GM10847 (cell line): ENCODE results near the gene PIGW.

ENCODE experiments used
- POLR2A ChIP-seq: IDR thresholded peaks from 2 replicates; pipeline ENCODE4 v1.6.1; 2011; ENCODE audit not compliant: insufficient read length; ENCODE audit errors: extremely low read depth

The PIGW gene

DNA sequence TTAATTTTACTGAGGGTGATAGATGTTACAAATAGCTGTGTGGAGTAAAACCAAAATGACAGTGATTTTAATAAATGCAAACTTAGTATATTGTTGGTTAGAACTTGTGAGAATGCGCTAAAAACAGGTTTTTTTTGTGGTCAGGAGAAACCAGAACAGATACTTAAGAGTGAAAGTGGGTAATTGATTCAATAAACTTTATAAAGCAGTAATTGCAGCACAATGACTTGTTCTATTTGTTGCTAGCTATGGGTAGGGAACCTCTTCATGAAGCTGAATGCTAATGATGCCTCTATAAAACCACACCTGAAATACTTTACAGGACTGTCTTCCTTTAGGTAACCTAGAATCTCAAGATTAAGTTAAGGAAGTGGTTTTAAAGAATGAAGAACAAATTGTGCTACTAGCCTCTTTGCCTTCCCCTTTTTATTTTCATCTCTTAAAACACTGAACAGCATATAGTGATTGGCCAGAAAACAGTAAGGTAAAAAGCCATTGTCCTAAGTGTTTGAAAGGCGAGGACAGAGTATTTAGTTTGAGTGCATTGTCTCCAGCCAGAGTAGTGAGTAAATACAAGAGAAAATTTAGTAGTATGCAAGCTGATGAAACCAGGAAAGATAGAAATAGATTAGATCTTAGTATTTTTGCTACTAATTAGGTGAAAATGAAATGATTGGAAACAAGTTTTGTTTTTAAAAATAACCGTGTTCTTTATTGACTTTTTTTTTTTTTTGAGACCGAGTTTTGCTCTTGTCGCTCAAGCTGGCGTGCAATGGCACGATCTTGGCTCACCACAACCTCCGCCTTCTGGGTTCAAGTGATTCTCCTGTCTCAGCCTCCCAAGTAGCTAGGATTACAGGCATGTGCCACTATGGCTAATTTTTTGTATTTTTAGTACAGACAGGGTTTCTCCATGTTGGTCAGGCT, 16.0 kb downstream of the PIGW start:
- TF ChIP-seq POLR2A = no peak

DNA sequence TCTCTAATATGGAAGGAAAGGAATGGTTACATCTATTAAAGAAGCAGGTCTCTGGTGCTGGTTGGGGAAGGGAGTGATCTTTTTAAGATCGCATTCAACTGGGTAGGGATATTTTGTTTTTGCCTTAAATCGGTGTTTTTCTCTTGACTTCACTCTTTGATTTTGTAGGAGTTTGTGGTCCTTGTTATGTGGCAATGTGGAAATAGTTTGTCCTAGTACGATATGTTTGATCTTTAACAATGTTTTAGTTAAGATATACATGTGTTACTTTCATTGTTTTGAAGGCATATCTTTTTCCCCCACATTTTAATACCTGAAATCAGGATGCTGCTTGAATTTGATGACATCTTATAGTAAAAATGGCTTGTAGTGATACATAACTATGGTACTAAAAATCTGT, 18.7 kb downstream of the PIGW start:
- TF ChIP-seq POLR2A = no peak

DNA sequence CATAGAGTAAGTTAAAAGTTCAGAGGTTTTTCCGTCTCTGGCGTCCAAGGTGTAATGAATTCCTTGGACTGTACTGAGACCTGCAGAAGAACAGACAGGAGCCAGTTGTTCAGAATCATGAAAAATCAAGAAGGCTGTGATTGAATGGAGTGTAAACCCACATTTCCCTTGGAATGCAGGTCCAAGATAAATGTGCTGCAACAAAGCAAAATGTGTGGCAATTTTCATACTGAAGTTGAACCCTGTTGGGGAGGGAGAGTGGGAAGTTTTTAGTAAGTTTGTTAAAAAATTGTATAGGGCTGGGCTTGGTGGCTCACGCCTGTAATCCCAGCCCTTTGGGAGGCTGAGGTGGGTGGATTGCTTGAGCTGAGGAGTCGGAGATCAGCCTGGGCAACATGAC, 31.3 kb downstream of the PIGW start:
- TF ChIP-seq POLR2A = no peak

DNA sequence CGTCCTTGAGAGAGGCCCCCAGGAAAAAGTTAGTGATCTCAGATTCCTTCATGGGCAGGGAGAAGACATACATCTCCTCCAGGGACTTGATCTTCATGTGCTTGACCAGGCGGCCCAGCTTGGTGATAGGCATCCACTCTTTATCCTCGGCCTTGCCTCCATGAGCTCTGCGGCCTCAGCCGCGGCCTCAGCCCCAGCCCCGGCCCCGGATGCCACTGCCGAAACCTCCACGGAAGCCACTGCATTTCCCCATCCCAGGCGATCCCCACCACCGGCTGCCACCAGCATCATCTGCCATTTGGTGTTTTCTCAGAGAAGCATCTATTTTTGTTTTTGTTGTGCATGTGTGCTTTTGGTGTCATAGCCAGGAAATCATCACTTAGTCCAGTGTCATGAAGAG, 40.2 kb downstream of the PIGW start:
- TF ChIP-seq POLR2A = no peak

DNA sequence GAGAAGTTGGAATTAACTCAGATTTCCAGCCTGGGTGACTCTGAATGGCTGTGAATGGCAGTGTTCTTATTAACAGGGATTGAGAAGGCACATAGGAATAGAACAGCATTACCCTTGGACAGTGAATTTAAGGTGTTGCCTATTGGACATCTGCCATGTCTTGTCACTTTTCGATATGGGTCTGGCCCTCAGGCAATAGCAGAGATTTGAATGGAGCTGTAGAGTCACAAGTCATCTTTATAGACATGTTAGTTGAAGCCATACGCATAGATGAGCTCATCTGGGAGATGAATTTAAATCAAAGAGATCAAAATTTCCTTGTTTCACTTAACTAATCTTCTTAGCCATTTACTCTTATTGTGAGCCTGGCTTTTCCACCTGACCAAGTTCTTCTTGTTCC, 42.0 kb downstream of the PIGW start:
- no peak for TF ChIP-seq POLR2A

DNA sequence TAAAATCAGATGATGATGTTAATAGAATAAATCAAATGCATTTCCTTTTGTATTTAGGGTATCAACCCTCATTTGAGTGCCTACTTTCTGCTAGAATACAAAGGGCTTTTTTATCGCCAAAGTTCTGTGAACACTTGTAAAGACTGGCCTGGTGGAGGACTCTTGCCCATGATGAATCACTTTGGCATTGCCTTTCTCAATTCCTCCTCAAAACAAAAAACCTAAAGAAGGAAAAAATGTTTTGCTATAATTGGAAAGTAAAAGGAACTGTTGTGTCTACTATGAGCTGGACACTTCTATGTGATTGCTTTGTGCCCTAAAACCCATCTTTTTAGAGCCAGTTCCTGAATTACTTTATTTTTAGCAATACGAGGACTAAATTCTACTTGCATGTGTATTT, 43.9 kb downstream of the PIGW start:
- no peak for TF ChIP-seq POLR2A

DNA sequence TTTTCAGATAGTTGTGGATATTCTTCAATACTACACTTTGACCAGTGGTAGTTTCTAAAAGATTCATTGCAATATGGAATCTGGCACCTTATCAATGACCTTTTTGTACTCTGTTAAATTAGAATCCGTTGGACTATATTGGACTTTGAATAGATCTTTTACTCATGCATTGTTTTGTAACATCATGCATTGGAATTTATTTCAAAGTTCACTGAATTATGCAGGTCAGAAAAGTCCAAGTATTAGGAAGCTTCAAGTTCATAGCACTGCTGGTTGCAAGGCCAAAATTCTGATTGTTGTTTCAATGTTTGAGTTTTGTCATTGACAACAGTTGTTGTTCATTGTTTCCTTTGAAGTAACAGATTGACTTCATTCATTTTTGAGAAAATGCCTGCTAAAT, 49.0 kb downstream of the PIGW start:
- TF ChIP-seq POLR2A = no peak

DNA sequence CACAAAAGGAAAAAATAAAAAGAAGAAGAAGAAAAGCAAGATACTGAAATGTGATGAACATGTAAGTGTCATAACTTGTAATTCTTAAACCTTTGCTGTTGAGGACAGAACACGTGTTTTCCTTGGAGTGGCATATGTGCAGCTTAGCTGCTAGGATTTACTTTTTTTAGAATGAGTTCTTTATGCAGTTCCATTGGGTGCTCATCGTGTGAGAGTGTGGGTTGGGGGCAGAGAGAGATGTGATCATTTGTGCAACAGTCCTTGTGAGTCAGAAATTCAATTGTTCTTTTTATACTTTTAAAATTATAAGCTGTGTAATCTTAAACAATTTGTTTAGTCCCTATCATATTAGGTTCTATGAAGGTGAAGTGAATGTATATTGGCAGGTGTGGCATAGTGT, 51.4 kb downstream of the PIGW start:
- TF ChIP-seq POLR2A = no peak
